Mucosa of gallbladder (tissue), 1 donor: Measurements from ENCODE around the gene DHX8. TPM values are rescaled to one million over a fixed set of nuclear protein-coding genes. Genes with fewer than 3 reads are reported as not detected.

ENCODE experiments used
- DNase-seq: peaks from one replicate; pipeline ENCODE4 v3.0.0-alpha.2; 2020; ENCODE audit warnings: low spot score
- total RNA-seq: library from RNA; stranded (reverse); gene quantifications from one replicate; pipeline ENCODE4 v1.2.1, GENCODE V29; 2021
- donor health status: DM: no; HTN: no; CAD: no.

DHX8 gene
- total RNA-seq, 1 donor from 2014 or later = 39.2 TPM

GRCh38 chr17:43547189-43547550 is 63.4 kb downstream of the DHX8 start:
- DNase-seq = no peak

DNA sequence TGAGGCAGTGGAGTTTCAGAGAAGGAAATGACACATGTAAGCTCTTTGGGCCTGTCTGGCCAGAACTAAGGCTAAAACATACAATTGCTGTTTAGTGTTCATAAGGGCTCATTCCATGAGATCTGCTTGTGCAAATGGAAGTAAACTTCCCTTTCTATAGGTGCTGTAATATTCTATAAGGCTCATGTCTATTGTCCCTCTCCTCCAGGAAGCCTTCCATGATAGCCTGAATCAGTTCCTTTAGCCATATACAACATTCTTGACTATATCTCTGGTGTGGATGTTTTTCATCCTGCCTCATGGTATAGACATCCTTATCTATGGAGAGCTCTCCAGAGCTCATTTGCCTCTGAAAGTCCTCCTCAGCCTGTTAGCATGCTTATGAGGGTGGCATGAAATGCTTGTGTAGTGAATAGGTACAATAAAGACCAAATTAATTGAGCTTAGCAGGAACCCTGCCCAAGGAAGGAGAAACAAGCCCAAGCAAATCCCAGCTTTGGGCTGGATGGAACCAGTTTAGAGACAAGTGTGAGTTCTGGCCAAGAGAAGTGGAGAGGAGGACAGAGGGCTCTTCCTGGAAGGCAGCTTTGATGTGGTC is 64.0 kb downstream of the DHX8 start:
- no peak for DNase-seq

DNA sequence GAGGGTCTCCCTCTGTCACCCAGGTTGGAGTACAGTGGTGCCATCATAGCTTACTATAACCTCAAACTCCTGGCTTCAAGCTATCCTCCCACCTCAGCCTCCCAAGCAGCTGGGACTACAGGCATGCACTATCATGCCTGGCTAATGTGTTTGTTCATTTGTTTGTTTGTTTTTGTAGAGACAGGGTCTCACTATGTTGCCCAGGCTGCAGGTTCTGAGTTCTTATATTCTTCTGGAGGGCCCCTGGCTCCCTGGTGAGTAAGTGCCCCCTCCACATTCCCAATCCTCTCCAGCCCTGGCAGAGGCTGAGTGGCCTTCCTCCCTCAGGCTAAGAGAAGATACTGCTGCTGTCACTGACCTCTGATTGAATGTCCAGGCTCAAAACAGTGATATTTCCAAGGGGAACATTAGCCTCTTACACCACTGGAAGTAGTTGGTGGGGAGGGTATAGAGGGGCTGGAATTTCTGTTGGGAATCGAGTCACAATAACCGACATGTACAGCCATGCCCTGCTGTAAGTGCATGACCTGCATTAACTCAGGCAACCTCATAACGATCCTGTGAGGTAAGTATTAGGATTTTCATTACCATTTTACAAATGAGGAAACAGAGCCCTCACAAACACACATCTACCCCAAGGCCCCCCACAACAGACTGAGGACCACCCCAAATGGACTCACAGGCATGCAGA is 65.1 kb downstream of the DHX8 start:
- DNase-seq = no peak

DNA sequence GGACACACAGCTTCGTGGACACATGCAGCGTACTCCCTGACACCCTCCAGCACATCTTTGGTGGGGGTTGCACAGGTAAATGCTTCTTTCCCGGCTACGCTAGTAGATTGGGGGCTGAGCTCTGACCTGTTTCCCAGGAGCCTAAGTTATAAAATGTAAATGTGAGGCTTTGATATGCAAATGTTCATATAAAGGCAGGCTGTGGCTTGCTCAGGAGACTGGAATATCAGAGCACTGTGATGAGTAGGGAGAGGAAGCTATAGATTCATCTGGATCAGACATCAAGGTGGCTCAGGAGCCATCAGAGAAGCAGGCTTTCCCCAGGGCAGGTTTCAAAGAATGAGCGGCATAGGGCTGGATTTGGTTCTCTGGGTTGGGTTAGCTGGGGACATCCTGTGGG is 65.7 kb downstream of the DHX8 start:
- DNase-seq = no peak

GRCh38 chr17:43550754-43551153 is 67.0 kb downstream of the DHX8 start:
- DNase-seq = no peak

- DNase-seq = no peak
Measured at GRCh38 chr17:43552229-43552837, 68.6 kb downstream of the DHX8 start.

GRCh38 chr17:43553573-43553972 is 69.8 kb downstream of the DHX8 start:
- DNase-seq = no peak

GRCh38 chr17:43554857-43555256 is 71.1 kb downstream of the DHX8 start:
- DNase-seq = no peak

GRCh38 chr17:43556292-43556691 is 72.5 kb downstream of the DHX8 start:
- DNase-seq = peak; percentile 43

- no peak for DNase-seq
Measured at GRCh38 chr17:43558805-43559160, 75.0 kb downstream of the DHX8 start.

- DNase-seq = no peak
Measured at GRCh38 chr17:43559161-43559816, 75.5 kb downstream of the DHX8 start.

DNA sequence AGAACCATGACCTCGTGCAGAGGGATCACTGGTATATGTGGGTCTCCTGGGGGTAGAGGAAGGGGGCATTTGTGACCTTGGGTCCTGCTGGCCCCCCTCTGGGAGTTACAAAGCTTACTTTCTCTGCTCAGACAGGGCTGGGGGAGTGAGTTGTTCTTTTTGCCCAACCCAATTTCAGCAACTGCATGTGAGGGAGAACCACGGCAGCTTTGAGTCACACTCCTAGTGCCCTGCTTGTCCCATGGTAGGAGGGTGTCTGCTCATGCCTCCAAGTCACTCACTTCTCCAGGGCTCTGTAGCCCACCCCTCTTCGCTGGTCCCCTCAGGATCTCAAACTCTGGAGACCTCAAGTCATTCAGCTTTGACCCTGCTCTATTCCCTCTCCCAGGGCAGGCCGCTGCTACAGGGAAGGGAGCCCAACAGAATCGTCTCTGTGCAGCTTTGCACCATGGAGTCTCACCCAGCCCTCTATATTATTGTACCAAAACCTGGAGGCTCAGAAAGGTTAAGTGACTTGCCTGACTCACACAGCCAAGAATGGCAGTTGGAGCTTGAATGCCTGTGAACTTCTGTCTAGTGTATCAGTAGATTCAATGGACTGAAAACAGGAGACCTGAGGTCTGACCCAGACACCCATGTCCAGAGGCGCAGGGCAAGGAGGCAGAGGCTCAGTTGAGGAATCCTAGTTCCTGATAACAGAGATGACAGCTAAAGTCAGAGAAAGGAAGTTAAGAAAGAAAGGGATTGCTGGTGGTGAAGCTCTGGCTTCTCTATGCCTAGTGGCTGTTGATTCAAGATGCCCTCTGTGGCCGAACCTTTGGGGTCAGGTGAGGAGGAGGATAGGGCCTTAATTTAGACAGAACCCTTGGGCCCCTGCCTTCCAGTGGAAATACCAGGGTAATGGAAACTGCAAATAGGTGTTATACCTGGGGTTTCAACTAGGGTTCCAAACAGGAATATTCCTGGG is 77.0 kb downstream of the DHX8 start:
- no peak for DNase-seq

DNA sequence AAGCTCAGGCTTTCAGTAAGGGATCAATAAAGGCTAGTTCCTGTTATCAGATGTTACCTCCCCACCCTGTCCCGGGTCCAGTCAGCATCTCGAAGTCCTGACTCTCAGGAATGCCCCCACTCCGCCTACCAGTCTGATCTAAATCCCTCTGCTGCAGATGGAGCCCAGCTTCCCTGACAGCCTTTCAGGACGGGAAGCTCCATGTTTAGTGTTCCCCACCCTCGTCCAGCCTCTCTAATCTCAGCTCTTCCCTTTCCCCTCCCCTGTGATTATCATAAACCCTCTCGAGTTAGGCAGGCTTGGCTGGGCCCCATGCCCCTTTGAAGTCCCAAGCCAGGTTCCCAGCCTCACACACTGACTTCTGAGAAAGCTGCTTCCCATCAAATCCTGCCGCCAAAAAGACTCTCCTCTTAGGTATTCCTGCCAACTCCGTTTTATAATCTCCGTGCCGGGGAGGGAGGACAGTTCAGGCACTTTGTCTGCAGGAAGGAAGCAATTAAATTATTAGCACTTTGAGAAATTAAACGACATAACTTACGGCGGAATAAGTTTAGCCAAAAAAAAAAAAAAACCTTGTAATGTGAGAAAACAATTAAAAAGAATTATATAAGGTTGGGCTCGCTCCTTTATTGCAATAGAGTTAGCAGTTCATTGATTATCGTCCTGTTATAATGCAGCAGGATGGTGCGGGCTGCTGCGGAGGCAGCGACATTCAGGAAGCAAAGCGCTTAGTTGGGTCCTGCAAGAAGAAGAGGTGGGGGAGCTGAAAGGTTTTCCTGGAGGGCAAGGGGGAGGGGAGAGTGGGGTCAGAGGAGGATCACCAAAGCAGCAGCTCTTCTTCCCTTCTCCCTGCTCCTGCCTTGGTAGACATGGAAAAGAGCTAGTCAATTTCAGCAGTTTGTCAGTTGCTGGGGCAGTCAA is 79.2 kb downstream of the DHX8 start:
- DNase-seq = no peak

DNA sequence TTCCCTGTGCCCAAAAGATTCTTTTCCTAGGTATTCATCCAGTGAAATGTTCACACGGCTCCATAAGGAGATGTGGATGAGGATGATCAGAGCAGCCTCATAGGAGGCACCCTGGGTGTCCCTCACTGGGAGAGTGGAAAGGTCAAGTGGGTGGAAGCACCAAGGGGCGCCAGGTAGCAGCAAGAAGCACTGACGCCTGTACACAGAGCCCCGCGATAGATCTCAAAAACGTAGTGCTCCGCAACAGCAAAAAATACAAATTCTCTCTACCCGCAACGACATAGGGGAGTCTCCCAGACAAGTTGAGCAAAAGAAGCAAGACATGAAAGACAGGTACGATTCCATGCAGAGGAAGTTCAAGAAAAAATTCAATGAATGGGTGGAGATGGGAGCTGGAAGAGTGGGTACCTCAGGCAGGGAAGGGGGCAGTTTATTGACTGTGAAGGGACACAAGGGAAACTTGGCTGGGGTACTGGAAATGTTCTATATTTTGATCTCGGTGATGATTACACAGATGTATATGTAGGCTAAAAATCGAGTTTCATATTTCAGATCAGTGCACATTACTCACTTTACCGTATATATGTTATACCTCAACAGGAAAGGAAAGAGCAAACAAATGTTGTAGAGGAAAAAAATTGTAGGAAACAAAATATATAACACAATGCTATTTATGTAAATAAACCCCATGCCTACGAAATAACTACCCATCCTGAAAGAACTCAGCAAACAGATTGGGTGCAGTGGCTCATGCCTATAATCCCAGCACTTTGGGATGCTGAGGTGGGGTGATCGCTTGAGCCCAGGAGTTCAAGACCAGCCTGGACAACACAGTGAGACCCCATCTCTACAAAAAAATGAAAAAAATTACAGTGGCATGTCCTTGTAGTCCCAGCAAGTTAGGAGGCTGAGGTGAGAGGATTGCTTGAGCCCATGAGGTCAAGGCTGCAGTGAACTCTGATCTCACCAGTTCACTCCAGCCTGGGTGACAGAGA is 80.1 kb downstream of the DHX8 start:
- DNase-seq = no peak

- no peak for DNase-seq
Measured at GRCh38 chr17:43568506-43569082, 84.8 kb downstream of the DHX8 start.

GRCh38 chr17:43570518-43570928 is 86.7 kb downstream of the DHX8 start:
- no peak for DNase-seq

GRCh38 chr17:43572368-43572980 is 88.7 kb downstream of the DHX8 start:
- DNase-seq = no peak

GRCh38 chr17:43573579-43574321 is 90.0 kb downstream of the DHX8 start:
- DNase-seq = peak; percentile 67
